Right renal pelvis (tissue), 4 donors: ENCODE data around the gene RBBP6. TPM values are rescaled to one million over a fixed set of nuclear protein-coding genes. Genes with fewer than 3 reads are reported as not detected.
A peak's percentile ranks its signal among the peaks of the same experiment; 100 is the strongest.

Experiments
- DNase-seq, 4 donors: peaks; one replicate each; pipeline ENCODE4 v3.0.0-alpha.2; 2013; ENCODE audit warnings: low read depth in 4 of 4, low spot score in 3 of 4, missing footprints in 1 of 4
- polyA plus RNA-seq, 4 donors: library from polyadenylated mRNA; unstranded; fragments of 120-200 nt; gene quantifications; one replicate each; pipeline ENCODE4 v1.2.1, GENCODE V29; 2013; ENCODE audit not compliant: insufficient read length in 4 of 4

RBBP6 gene
- polyA plus RNA-seq, 4 donors: 60.0 to 86.9 (median 80.2) TPM

DNA sequence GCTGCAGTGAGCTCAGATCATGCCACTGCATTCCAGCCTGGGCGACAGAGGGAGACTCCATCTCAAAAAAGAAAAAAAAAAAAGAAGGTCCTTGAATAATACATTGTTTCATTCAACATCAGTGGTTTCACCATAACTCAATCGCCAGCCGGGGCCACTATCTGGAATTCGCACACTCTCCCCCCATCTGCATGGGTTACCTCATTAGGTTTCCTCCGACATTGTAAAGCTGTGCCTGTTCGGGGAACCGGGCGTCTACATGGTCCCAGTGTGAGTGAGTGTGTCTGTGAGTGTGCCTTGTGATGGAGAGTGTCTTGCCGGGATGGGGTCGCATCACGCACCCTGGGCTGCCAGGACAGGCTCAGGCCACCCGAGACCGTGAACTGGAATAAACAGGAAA, 16.6 kb upstream of the RBBP6 start:
- DNase-seq: no peak

DNA sequence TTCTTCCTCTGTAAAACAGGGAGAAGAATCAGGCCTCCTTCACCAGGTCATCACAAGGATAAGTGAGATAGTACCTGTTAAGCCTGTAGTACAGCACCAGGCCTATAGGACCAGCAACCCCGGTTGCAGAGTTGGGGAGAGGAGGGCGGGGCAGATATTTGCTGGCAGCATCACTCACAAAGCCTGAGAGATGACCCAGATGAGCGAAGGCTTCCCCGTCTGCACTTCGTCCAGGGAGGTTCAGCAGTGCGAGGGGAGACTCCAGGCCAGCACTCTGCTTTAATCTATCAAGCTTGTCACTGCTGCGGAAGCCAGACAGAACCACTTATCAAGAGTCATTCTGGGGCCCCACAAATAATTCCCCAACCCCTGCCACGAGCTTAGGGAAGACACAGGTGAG, 15.8 kb upstream of the RBBP6 start:
- no peak for DNase-seq

DNA sequence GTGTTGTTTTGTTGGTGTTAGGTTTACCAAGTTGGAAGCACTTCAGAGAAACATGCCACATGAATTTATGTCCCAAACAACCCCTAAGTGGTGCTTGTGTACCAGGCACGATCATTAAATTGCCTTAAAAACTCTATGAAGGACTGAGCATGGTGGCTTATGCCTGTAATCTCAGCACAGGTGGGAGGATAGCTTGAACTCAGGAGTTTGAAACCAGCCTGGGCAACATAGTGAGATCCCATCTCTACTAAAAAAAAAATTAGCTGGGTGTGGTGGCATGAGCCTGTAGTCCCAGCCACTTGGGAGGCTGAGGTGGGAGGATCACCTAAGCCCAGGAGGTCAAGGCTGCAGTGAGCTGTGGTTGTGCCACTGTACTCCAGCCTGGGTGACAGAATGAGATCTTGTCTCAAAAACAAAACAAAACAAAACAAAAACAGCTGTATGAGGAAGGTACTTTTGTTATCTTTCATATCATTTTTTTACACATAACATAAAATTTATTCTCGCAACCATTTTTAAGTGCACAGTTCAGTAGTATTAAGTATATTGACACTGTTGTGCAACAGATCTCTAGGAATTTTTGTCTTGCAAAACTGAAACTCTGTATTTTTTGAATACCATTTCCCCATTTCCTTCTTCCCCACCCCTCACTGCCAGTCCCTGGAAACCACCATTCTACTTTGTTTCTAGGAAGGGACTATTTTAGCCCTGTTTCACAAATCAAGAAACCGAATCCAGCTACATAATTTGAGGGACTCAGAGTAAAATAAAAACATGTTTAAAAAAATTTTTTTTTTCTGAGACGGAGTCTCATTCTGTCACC, 14.3 kb upstream of the RBBP6 start:
- no peak for DNase-seq

DNA sequence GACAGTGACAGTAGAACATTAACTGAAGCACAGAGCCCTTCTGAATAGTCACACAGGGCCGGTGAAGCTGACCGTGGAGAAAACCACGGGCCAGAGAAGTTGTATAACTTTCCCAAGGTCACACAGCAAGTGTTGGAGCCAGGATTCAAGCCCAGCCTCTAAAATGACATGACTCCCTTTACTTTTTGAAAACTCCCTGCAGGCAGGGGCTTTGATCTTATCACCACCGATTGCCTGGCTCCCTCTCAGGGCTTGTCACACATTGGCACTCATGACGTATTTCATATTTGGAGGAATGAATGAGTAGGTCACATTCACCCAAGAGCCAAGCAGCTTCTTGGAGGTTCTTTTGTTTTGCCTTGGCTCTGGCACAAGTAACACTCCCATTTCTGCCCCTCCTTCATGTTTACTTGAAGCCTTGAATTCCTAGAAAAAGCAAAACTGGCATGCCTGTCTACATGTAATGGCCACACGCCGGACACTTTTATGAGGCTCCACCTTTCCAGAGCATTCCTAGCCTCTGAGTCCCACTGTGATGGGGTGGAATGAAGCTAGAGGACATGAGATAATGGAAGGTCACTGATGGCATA, 13.3 kb upstream of the RBBP6 start:
- no peak for DNase-seq

DNA sequence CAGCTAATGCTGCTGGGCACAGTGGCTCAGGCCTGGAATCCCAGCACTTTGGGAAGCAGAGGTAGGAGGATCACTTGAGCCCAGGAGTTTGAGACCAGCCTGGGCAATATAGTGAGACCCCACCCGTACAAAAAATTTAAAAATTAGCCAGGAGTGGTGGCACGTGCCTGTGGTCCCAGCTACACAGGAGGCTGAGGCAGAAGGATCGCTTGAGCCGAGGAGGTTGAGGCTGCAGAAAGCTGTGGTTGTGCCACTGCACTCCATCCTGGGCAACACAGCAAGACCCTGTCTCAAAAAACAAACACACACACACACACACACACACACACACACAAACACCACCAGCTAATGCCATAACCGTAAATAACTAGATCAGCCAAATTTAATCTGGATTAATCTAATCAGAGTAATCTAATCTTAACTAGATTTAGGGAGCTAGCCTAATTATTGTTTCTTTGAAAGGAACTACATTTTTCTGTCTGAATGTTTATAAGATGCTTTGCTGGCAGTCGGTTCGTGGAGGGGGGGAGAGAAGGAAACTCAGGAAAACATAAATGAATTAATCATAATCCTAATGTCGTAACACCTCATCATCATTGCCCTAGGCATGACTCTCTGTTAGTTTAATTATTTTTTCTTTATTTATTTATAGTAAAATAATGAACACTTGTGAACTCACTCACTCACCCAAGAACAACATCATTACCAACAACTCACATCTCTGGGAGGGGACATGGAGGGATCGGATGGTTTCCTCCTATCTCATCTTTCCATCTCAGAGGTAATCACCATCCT, 12.5 kb upstream of the RBBP6 start:
- DNase-seq: no peak

DNA sequence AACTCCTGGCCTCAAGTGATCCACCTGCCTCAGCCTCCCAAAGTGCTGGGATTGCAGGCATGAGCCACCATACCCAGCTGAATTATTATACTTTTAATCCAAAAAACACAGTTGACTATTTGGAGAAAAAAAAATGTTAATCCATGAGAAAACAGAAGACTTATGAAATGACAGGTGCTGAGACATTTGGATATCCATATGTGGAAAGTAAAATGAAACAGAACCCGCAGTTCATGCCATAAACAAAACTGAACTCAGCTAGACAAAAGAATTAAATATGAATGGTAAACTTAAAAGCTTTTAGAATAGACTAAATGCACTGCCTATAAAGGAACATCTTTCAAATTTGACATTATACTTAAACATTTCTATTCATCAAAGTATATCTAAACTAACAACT, 8.2 kb upstream of the RBBP6 start:
- no peak for DNase-seq

DNA sequence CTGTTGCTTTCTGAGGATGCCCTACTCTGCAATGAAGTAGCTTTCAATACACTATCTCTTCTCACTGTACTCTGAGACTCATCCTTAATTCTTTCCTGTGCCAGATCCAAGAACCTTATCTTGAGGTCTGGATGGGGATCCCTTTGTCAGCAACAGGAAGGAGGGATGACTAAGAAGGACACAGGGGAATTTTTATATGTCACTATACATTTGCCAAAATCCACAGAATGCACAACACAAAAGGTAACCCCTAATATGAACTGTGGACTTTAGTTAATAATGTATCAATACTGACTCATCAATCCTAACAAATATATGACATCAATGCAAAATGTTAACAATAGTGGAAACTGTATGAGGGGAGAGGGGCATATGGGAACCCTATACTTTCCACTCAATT, 4.7 kb upstream of the RBBP6 start:
- no peak for DNase-seq

DNA sequence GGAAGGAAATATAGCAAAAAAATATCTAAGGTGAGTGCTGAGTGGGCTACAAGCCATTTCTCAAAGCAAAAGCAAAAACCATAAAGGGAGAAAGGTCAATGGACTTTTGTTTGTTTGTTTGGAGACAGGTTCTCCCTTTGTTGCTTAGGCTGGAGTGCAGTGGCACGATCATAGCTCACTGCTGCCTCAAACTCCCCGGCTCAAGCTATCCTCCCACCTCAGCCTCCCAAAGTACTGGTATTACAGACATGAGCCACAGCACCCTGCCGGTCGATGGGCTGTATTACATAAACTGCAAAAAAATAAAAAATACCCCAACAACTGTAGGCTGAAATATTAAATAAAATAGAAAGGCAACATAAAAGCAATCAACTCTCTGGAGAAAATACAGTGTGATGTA, 3.5 kb upstream of the RBBP6 start:
- no peak for DNase-seq

DNA sequence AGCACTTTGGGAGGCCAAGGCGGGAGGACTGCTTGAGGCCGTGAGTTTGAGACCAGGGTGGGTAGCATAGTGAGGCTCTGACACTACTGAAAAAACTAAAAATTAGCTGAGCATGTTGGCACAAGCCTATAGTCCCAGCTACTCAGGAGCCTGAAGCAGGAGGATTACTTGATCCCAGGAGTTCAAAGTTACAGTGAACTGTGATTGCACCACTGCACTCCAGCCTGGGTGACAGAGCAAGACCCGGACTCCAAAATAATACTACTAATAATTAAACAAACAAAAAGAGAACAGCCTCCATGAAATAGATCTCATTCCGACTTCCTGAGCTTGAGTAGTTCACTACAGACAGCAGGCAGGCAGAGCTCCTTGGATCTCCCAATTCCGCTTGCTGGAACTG, 2.7 kb upstream of the RBBP6 start:
- no peak for DNase-seq

DNA sequence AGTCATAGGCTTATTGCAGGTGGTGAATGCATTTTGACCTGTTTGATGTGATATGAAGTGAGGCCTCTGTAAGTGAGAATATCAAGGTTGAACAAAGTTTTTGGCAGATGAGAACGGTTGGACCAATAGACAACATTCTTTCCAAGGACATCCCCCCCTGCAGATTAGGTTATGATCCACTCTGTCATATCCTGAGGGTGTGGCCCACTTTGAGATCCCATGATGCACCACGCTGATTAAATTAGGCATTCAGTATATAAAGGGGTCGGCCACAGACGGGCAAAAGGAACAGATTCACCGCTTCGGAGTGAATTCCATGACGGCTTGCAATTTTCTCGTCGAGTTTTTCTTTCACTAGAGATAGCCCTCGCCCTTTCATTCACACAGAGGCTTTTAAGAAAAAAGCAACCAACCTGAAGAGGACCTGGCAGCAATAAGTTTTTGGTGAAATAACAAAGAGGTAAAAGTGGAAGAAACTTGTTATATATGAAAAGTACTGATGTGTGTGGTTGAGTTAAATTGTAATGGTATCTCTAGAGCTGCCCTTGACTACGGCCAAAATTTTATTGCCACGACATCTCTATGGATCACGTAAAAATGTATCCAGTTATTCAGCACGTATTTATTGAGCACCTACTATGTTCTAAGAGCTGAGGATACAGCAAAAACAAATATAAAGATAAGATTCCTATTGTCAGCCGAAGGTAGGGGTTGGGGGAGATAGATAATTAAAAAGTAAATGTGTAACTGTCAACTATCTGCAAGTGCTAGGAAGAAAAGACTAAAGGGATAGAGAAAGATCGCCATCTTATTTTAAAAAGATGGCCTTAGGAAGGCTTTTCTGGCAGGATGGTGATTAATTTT, 1.7 kb upstream of the RBBP6 start:
- no peak for DNase-seq

DNA sequence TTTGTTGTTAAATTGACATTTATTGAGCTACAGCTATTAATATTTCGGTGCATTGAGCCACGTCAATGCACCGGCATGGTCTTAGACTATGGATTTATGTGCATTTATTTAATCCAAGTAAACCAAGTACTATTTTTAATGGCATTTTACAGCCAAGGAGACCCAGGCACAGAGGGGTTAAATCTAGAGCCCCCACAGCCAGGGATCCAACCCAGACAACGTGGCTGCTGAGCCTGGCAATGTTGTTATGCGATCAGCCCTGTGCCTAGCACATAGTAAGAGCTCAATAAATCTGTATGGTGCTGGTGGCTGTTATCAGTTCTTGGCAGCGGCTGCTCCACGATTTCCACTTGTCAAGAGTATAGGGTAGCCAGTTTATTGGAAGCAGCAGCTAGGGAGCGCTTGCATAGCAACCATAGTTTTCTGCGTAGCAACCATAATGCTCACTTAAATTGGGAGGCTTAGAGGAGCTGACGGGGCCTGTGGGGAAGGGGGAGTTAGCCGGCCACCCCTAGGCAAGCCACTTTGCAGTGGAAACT, 541 bp upstream of the RBBP6 start:
- peak in 1 of 4 donors; percentile 62 for DNase-seq

DNA sequence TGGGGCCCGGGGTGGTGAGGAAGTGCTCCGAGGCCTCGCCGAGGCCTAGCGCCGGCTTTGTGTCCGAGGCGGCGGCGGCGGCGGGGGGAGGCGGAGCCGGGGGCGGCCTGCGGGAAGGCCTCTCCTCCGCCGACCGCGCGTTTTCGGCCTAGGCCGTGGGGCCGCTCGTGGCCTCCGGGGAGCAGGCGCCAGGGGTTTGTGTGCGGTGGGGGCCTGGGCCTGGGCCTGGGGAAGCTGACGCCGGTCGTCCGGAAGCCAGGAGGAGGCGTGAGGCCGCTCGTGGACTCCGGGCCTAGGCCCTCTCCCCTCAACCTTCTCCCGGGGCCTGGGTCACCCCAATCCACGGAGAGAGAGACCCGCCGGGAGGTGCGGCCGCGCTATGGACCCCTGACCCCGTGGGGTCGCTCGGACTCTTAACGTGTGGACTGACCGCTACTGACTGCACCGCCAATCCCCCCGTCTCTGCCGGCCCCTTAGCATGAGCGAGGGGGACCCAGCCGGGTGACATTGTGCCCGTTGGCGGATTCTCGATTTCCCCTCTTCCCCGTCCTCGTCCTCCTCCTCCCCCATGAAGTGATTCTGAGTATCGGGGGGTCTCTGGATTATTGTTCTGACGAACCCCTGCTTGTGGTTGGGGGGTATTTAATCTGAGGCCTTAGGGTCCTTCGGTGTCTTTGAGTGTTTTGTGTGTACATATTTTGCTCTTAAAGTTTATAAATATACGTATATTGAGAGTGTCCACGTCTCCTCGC, 660 bp downstream of the RBBP6 start:
- DNase-seq: peak in 2 of 4 donors; percentile 23 to 54

DNA sequence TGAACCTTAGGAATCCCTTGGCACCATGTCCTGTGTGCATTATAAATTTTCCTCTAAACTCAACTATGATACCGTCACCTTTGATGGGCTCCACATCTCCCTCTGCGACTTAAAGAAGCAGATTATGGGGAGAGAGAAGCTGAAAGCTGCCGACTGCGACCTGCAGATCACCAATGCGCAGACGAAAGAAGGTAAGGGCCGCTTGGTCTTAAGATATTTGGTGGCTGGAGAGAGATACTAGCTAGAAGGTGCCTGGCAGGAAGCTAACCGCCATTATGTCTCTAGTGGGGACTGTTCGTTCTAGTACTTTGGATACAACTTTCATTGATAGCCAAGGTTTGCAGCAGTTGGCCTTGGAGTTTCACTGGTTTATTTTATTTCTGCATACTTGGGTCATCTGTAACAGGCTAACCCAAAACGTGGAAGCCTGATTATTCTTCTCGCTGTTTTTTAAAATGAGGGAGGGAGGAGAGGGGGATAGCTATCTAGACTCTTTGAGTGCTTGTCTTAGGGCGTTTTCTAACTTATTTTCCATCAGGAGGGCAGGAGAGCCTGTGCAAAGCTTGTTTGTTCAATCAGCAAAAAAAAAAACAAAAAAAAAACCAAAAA, 1.3 kb downstream of the RBBP6 start:
- peak in 2 of 4 donors; percentile 15 to 35 for DNase-seq

DNA sequence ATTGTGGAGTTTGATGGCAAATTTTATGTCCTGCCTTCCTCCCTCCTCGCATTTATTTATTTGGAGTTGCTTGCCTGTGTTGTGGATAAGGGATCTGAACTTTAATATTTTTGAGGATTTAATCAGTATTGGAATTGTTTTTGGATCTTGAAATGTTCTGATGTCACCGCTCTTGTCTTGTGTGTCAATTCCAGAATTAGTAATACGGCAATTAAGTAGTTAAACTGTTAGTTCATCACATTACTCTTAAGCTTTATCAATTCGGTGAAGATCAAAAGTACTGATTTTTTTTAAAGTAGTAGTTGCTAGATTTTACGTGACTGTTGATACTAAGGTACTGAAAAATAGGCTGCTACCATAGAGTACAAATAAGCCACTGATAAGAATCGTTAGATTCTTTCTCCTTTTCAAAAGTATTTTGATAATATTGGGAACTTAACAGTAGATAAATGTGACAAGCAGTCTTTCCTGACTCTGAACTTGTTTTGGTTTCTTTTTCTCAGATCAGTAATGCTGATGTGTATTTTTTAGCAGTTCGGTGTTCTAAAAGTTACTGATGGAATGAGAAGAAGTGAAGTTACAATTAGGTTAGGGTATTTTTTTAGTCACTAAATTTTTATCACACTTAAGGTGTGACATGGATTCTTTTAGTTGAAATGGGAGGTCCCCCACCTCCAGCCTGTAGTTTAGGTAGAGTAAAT, 2.0 kb downstream of the RBBP6 start:
- DNase-seq: no peak

DNA sequence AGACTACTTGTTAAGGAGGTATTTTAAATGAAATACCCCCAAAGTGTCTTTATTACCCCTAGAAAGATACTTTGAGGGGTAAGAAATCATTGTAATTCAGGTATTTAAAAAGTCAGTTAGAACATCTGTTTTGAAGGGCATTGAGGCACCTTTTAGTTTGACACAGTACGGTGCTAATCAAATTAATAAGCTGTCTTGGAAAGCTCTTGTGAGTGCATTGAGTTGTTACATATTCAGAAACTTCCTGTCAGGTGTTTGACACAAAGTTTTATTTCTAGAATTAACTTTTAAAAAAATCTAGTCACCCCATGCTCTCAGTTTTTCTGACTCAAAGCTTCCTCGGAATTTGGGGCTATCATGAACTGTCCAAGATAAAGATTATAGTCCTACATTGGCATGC, 4.6 kb downstream of the RBBP6 start:
- DNase-seq: no peak

DNA sequence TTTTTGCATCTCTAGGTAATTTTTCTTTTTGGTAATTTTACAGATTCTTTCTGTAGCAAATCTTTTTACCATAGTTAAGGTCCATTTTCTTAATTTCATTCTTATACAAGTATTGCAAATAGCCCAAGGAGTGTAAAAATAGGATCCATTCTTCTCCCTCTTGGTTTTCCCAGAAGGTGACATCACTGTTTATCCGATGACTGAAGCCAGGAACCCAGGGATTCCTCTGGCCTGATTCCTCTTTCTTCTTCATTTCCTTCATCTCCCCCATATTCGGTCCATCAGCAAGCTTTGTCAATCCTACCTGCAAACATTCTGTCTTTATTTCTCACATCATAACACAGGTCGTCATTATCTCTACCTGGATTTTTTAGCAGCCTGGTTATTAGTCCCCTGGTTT, 5.3 kb downstream of the RBBP6 start:
- DNase-seq: no peak

DNA sequence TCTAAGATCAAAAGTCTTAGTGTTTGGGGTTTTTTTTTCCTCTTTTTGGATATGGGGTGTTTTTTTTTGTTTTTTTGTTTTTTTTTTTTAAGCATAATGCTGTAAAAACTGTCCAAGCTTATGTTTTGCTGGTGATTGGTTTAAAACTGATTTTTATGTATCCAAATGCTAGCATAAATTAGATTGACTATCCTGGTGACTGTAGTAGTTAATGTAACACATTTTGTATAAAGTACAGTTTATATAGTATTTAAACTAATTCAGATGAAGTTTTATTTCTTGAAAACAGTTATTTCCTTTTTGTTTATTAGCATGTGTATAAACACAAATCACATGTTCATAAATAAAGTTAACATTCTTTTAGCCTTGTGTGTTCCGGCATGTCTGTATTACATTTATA, 10.9 kb downstream of the RBBP6 start:
- no peak for DNase-seq

DNA sequence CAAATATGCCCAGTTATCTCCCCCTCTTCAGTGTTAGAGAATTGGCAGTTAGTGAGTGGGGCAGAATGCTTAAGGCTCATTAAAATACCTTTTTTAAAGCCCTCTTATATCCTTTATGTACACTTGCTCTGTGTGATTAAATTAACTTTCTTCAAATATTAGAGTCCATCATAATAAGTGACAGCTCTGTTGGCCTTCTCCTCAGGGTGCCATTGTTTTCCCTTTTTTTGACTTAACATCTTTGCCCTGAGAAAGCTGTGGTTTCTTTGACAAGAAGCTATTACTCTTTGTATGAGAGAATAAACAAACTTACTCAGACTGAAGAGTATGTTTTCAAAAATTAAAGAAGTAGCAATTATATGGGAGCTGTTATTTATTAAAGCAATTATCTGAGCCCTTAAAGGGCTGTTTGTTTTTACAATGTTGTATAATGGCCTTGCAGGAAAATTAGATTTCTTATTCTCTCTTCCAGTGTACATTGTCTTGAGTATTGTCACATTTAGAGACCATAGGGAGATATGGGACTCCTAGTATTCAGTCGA, 13.4 kb downstream of the RBBP6 start:
- DNase-seq: no peak
